ENCODE data around the gene CHRNA4. TPM values are rescaled to one million over a fixed set of nuclear protein-coding genes. Genes with fewer than 3 reads are reported as not detected.

The CHRNA4 gene
- polyA plus RNA-seq, 1 experiment, result not detected

DNA sequence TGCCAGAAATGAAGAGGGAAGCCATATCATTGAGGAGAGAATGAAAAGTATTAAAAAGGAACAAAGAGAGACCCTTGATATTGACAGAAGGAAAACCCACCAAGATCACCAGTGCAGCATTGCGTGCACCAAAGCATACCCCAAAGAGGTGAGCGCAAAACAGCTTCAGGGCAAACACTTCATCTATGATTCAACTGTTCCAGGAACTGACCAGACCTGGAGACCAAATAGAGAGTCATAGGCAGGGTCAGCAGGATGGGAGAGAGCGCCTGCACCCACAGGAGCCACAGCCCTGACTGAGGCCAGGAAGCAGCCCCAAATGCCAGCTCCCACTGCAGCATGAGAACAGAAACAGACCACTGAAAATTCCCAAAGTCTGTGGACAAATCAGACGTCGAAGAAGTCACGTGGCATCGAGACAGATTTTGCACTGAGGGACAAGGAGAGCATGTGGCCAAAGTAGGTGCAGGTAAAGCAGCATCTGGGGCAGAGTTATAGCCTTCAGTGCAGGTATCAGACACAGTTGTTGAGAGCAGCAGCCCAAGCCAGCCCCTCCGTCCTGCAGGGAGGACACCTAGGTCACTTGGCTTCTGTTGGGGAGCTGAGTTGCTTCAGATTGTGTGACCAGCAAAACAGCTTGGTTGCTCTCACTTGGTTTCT lies 29.3 kb downstream of the CHRNA4 start:
- TF ChIP-seq CTCF (IDR thresholded peaks at IDR 0.05; ENCODE audit: low read depth, low read length), result no peak
- ChIA-PET POLR2A (no interaction called here), CTCF (no interaction called here)

DNA sequence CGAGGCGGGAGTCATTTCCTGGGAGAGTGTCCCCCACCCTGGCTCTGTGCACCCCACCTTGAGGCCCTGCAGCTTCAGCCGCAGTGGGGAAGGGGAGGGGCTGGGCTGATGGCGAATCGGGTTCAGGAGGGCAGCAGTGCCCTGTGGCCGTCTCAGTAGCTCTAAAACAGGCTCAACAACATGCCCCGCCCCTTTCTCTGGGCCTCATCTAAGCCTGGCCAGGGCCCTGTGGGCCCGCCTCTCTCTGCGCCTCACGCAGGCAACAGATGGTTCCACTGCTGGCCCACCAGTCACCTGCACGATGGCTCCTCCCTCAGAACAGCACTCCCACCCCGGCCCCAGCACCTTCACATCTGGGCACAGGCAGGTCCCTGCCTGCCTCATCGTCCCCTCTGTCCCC lies 30.2 kb downstream of the CHRNA4 start:
- Histone ChIP-seq H3K4me3 (ENCODE audit: low read depth, low read length) (no peak overlapping the region), H3K27me3 (ENCODE audit: control insufficient read depth, insufficient read depth, low read length) (peaks cover 2% of the 10 kb centered on the region), H3K9me3 (ENCODE audit: control insufficient read depth, insufficient read depth, low read length) (peaks cover 39% of the 10 kb centered on the region), H3K27ac (ENCODE audit: low read depth, low read length) (no peak overlapping the region)
- CTCF ChIA-PET, result no interaction called here
- no peak for DNase-seq (ENCODE audit: low read depth, low spot score)
- POLR2A ChIA-PET, result no interaction called here
- TF ChIP-seq CTCF (IDR thresholded peaks at IDR 0.05; ENCODE audit: low read depth, low read length), result no peak

More for the DNA sequence above, 29.3 kb downstream of the CHRNA4 start:
- Histone ChIP-seq H3K27me3 (ENCODE audit: control insufficient read depth, insufficient read depth, low read length) (peaks cover 2% of the 10 kb centered on the region), H3K4me3 (ENCODE audit: low read depth, low read length) (no peak overlapping the region), H3K9me3 (ENCODE audit: control insufficient read depth, insufficient read depth, low read length) (peaks cover 44% of the 10 kb centered on the region), H3K27ac (ENCODE audit: low read depth, low read length) (no peak overlapping the region)
- DNase-seq (ENCODE audit: low read depth, low spot score), result no peak

GRCh38 chr20:63330084-63330760 lies 30.9 kb downstream of the CHRNA4 start:
- ChIA-PET CTCF (no interaction called here), POLR2A (no interaction called here)
- DNase-seq (ENCODE audit: low read depth, low spot score), result no peak
- no peak overlapping the region for H3K27ac ChIP-seq (ENCODE audit: low read depth, low read length)
- H3K4me3 ChIP-seq (ENCODE audit: low read depth, low read length), result no peak overlapping the region
- H3K27me3 ChIP-seq (ENCODE audit: control insufficient read depth, insufficient read depth, low read length), result peaks cover 2% of the 10 kb centered on the region
- H3K9me3 ChIP-seq (ENCODE audit: control insufficient read depth, insufficient read depth, low read length), result peaks cover 36% of the 10 kb centered on the region
- no peak for TF ChIP-seq CTCF (IDR thresholded peaks at IDR 0.05; ENCODE audit: low read depth, low read length)

GRCh38 chr20:63329331-63330083 lies 31.6 kb downstream of the CHRNA4 start:
- no peak for DNase-seq (ENCODE audit: low read depth, low spot score)
- H3K27me3 ChIP-seq (ENCODE audit: control insufficient read depth, insufficient read depth, low read length), result peaks cover 6% of the 10 kb centered on the region
- no peak for TF ChIP-seq CTCF (IDR thresholded peaks at IDR 0.05; ENCODE audit: low read depth, low read length)
- POLR2A ChIA-PET, result no interaction called here
- H3K4me3 ChIP-seq (ENCODE audit: low read depth, low read length), result no peak overlapping the region
- peaks cover 32% of the 10 kb centered on the region for H3K9me3 ChIP-seq (ENCODE audit: control insufficient read depth, insufficient read depth, low read length)
- no peak overlapping the region for H3K27ac ChIP-seq (ENCODE audit: low read depth, low read length)
- CTCF ChIA-PET, result no interaction called here
